GM21381 (cell line): ENCODE measurements around the gene GPR21.

Source experiments
- ATAC-seq: cut with Tn5 transposase; IDR thresholded peaks from one replicate; pipeline ENCODE4 v1.9.1; 2021; ENCODE audit warnings: mild to moderate bottlenecking, moderate library complexity; ENCODE audit not compliant: unreplicated experiment

Gene GPR21

GRCh38 chr9:123063177-123063598 lies 29.7 kb downstream of the GPR21 start:
- ATAC-seq: no peak

GRCh38 chr9:123063896-123064295 lies 30.4 kb downstream of the GPR21 start:
- ATAC-seq: no peak

GRCh38 chr9:123064716-123065115 lies 31.2 kb downstream of the GPR21 start:
- ATAC-seq: no peak

- ATAC-seq: no peak
Observed at GRCh38 chr9:123065196-123065595, 31.7 kb downstream of the GPR21 start.

- no peak for ATAC-seq
Observed at GRCh38 chr9:123067136-123067535, 33.7 kb downstream of the GPR21 start.

GRCh38 chr9:123069010-123069481 lies 35.6 kb downstream of the GPR21 start:
- ATAC-seq: no peak

- no peak for ATAC-seq
Observed at GRCh38 chr9:123070198-123070597, 36.7 kb downstream of the GPR21 start.

- no peak for ATAC-seq
Observed at GRCh38 chr9:123072407-123072995, 39.0 kb downstream of the GPR21 start.

- no peak for ATAC-seq
Observed at GRCh38 chr9:123073441-123073840, 40.0 kb downstream of the GPR21 start.

GRCh38 chr9:123073991-123074422 lies 40.5 kb downstream of the GPR21 start:
- no peak for ATAC-seq

GRCh38 chr9:123074628-123075027 lies 41.2 kb downstream of the GPR21 start:
- ATAC-seq: no peak

- ATAC-seq: no peak
Observed at GRCh38 chr9:123080444-123080843, 47.0 kb downstream of the GPR21 start.

- ATAC-seq: no peak
Observed at GRCh38 chr9:123081824-123082223, 48.4 kb downstream of the GPR21 start.

GRCh38 chr9:123083680-123084079 lies 50.2 kb downstream of the GPR21 start:
- no peak for ATAC-seq

- ATAC-seq: no peak
Observed at GRCh38 chr9:123084256-123084655, 50.8 kb downstream of the GPR21 start.
